ENCODE data around the gene GPC3.
"Not testable (repeated sequence)": the region's sequence is repeated elsewhere in the genome, so short reads cannot be mapped to it uniquely, and the experiment has no call there.

- not testable (repeated sequence) for TF ChIP-seq BHLHE40 (IDR thresholded peaks at IDR 0.05; ENCODE audit: borderline replicate concordance); HDGF (IDR thresholded peaks at IDR 0.05; ENCODE audit: borderline replicate concordance); SP1 (IDR thresholded peaks at IDR 0.05); L3MBTL2 (conservative IDR thresholded peaks at IDR 0.05); LEF1 (IDR thresholded peaks at IDR 0.05; ENCODE audit: borderline replicate concordance); FOXM1 (IDR thresholded peaks at IDR 0.05; ENCODE audit: borderline replicate concordance); SUZ12 (IDR thresholded peaks at IDR 0.05); FOXA1 (IDR thresholded peaks at IDR 0.05)
These were observed 265.1 kb downstream of the GPC3 start for GRCh38 chrX:133720269-133720668.

All from HEK293T (cell line).